ENCODE measurements around the gene SH3PXD2A.

Gene SH3PXD2A

DNA sequence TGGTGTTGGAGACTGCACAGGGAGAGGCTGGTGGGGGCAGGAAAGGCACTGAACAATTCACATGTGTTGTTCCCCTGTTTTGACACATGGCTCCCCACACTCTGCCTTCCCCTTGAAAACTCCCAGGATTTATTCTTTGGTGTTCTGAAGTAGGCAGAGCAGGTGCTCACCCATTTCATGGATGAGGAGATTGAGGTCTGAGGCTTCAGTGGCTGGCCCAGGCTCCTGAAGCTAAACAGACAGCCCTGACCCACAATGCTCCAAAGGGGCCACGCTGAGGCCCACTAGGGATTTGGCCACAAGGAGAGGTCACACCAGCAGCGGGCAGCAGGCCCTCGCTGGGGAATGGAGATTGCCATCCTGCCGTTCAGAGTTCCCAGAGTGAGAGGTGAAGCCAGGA, 157.6 kb downstream of the SH3PXD2A start:
- H3K4me2 ChIP-seq (ENCODE audit: low read length), result no peak overlapping the region
- H3K4me1 ChIP-seq, result peaks cover 3% of the 10 kb centered on the region
- no peak overlapping the region for H2AFZ ChIP-seq
- H3K27me3 ChIP-seq (ENCODE audit: control insufficient read depth, insufficient read depth, low read length), result no peaks in the 10 kb centered on the region
- H3K36me3 ChIP-seq (ENCODE audit: control insufficient read depth, insufficient read depth, low read length), result no peaks in the 10 kb centered on the region
- TF ChIP-seq, protein P1, sequence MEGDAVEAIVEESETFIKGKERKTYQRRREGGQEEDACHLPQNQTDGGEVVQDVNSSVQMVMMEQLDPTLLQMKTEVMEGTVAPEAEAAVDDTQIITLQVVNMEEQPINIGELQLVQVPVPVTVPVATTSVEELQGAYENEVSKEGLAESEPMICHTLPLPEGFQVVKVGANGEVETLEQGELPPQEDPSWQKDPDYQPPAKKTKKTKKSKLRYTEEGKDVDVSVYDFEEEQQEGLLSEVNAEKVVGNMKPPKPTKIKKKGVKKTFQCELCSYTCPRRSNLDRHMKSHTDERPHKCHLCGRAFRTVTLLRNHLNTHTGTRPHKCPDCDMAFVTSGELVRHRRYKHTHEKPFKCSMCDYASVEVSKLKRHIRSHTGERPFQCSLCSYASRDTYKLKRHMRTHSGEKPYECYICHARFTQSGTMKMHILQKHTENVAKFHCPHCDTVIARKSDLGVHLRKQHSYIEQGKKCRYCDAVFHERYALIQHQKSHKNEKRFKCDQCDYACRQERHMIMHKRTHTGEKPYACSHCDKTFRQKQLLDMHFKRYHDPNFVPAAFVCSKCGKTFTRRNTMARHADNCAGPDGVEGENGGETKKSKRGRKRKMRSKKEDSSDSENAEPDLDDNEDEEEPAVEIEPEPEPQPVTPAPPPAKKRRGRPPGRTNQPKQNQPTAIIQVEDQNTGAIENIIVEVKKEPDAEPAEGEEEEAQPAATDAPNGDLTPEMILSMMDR (IDR thresholded peaks at IDR 0.05), result no peak
- H3K79me2 ChIP-seq, result no peaks in the 10 kb centered on the region
- H3K9me3 ChIP-seq (ENCODE audit: control insufficient read depth, low read length), result no peaks in the 10 kb centered on the region
- no peak overlapping the region for H3K27ac ChIP-seq
- no peak overlapping the region for H3K4me3 ChIP-seq (ENCODE audit: low read depth, low read length)
- no peak overlapping the region for H3K9ac ChIP-seq

DNA sequence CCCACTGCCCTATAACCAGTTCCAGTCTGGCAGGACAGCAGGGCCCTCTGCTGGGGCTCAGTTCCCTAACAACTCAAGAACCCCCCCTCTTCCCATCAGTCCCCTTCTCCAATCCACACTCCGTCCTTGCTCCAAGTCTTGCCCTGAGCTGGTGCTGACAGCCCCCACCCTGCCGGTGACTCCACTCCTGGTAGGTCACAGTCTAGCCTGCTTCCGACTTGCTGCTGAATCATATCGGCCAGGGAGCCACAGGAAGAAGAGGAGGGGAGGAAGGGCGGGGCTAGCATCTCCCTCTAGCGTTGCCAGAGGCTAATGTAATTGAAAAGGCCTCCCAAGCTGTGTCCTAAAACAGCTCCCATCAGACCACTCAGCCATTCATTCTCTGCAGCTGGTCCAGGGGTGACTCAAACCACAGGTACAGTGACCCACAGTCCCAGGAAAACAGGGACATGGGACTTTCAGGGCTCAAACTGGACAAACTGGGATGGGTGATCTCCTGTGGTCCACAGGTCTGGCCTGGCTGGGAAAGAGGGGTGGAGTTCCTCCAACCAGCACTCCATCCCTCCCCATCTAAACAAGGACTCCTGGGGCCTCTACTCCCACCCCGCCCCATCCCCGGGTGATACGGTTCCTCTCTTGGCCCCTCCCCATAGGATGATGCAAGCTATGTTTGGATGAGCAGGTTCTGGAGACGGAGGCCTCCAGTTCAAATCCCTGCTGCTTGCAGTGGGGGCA, 158.8 kb downstream of the SH3PXD2A start:
- Histone ChIP-seq H3K36me3 (ENCODE audit: control insufficient read depth, insufficient read depth, low read length) (no peaks in the 10 kb centered on the region), H3K27me3 (ENCODE audit: control insufficient read depth, insufficient read depth, low read length) (no peaks in the 10 kb centered on the region), H3K4me1 (peaks cover 3% of the 10 kb centered on the region), H2AFZ (no peak overlapping the region), H3K79me2 (no peaks in the 10 kb centered on the region), H3K27ac (no peak overlapping the region), H3K9ac (no peak overlapping the region), H3K4me2 (ENCODE audit: low read length) (no peak overlapping the region), H3K4me3 (ENCODE audit: low read depth, low read length) (no peak overlapping the region), H3K9me3 (ENCODE audit: control insufficient read depth, low read length) (no peaks in the 10 kb centered on the region)
- TF ChIP-seq, protein P1 (IDR thresholded peaks at IDR 0.05), result no peak

DNA sequence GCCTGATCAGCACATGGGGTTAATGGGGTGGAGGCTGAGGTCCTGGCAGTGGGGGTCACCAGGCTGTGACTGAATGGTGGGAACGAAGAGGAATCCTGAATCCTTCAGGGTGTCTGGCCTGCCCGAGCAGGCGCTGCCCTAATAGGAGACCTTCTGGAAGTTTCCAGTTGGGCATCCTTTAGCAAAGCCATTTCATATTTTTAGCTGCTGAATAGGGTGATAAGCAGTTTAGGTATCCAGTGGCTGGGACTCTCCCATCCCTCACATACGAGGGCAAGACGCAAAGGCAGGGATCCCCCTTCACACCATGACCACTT, 159.3 kb downstream of the SH3PXD2A start:
- Histone ChIP-seq H3K9me3 (ENCODE audit: control insufficient read depth, low read length) (no peaks in the 10 kb centered on the region), H3K79me2 (no peaks in the 10 kb centered on the region), H3K4me2 (ENCODE audit: low read length) (no peak overlapping the region), H3K9ac (no peak overlapping the region), H3K27me3 (ENCODE audit: control insufficient read depth, insufficient read depth, low read length) (no peaks in the 10 kb centered on the region), H3K36me3 (ENCODE audit: control insufficient read depth, insufficient read depth, low read length) (no peaks in the 10 kb centered on the region), H2AFZ (no peak overlapping the region), H3K27ac (no peak overlapping the region), H3K4me1 (peaks cover 3% of the 10 kb centered on the region), H3K4me3 (ENCODE audit: low read depth, low read length) (no peak overlapping the region)
- TF ChIP-seq, protein P1 (IDR thresholded peaks at IDR 0.05), result no peak

DNA sequence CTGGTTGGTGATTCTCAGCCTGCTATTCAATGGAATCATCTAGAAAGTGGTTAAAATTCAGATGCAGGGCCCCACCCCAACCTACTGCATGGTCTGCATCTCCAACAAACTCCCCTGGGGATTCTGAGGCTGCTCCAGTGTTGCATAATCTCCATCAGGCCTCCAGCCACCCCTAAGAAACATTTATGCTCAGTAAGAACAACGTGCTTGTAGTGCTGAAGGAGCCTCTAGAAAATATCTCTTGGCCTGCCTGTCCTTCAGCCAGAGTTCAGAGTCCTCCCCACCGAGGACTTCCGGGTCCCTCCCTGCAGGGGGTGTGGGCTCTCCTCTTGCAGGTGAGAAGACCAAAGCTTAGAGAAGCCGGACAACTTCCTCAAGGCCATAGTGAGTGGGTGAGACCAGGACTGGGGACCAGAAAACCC, 159.8 kb downstream of the SH3PXD2A start:
- Histone ChIP-seq H3K79me2 (no peaks in the 10 kb centered on the region), H3K4me3 (ENCODE audit: low read depth, low read length) (no peak overlapping the region), H2AFZ (no peak overlapping the region), H3K27me3 (ENCODE audit: control insufficient read depth, insufficient read depth, low read length) (no peaks in the 10 kb centered on the region), H3K27ac (no peak overlapping the region), H3K4me1 (peaks cover 3% of the 10 kb centered on the region), H3K9ac (no peak overlapping the region), H3K9me3 (ENCODE audit: control insufficient read depth, low read length) (no peaks in the 10 kb centered on the region), H3K36me3 (ENCODE audit: control insufficient read depth, insufficient read depth, low read length) (no peaks in the 10 kb centered on the region), H3K4me2 (ENCODE audit: low read length) (no peak overlapping the region)
- TF ChIP-seq, protein P1 (IDR thresholded peaks at IDR 0.05), result no peak

DNA sequence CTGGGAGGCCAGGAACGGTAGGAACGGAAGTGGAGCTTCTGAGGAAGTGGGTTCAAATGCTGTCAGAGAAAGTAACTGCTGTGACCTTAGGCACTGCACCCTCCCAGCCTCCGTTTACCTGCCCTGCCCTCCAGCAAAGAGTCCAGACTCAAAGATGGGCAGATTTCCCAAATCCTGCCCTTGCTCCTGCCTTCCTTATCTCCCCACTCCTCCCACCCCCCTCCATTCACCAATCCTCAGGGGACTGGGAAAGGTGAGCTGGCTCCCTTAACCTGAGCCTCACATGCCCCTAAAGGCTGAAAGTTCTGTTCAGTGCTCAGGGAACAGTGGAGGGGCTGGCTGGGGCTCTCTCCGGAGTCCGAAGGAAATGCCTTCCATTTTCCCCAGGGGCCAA, 161.6 kb downstream of the SH3PXD2A start:
- Histone ChIP-seq H3K9me3 (ENCODE audit: control insufficient read depth, low read length) (no peaks in the 10 kb centered on the region), H3K27ac (no peak overlapping the region), H3K4me2 (ENCODE audit: low read length) (no peak overlapping the region), H3K27me3 (ENCODE audit: control insufficient read depth, insufficient read depth, low read length) (no peaks in the 10 kb centered on the region), H2AFZ (no peak overlapping the region), H3K36me3 (ENCODE audit: control insufficient read depth, insufficient read depth, low read length) (no peaks in the 10 kb centered on the region), H3K4me1 (peaks cover 3% of the 10 kb centered on the region), H3K4me3 (ENCODE audit: low read depth, low read length) (no peak overlapping the region), H3K79me2 (no peaks in the 10 kb centered on the region), H3K9ac (no peak overlapping the region)
- TF ChIP-seq, protein P1 (IDR thresholded peaks at IDR 0.05), result no peak

Measured in parathyroid adenoma (tissue), 2 donors.